ENCODE data around the gene UBAC1. TPM values are rescaled to one million over a fixed set of nuclear protein-coding genes. Genes with fewer than 3 reads are reported as not detected.

The UBAC1 gene, protein sequence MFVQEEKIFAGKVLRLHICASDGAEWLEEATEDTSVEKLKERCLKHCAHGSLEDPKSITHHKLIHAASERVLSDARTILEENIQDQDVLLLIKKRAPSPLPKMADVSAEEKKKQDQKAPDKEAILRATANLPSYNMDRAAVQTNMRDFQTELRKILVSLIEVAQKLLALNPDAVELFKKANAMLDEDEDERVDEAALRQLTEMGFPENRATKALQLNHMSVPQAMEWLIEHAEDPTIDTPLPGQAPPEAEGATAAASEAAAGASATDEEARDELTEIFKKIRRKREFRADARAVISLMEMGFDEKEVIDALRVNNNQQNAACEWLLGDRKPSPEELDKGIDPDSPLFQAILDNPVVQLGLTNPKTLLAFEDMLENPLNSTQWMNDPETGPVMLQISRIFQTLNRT
- total RNA-seq (10 to 100 TPM; 64.0 to 88.7 (median 76.2) TPM), polyA plus RNA-seq (83.3 TPM)
- long read RNA-seq, donor 1, transcript UBAC1-201 (10 exons, 1,867 nt): major isoform, 282 of 326 reads
- long read RNA-seq, donor 1, partial matches to known transcripts: 16 of 326 reads
- long read RNA-seq, donor 1, other reads (novel, unspliced or antisense): 26 of 326 reads
- long read RNA-seq, donor 2, transcript UBAC1-201 (10 exons, 1,867 nt): major isoform, 170 of 193 reads
- long read RNA-seq, donor 2, partial matches to known transcripts: 7 of 193 reads
- long read RNA-seq, donor 2, other reads (novel, unspliced or antisense): 16 of 193 reads
- long read RNA-seq, donor 3, transcript UBAC1-201 (10 exons, 1,867 nt): major isoform, 385 of 441 reads
- long read RNA-seq, donor 3, partial matches to known transcripts: 19 of 441 reads
- long read RNA-seq, donor 3, other reads (novel, unspliced or antisense): 37 of 441 reads
- long read RNA-seq, donor 4, transcript UBAC1-201 (10 exons, 1,867 nt): major isoform, 149 of 171 reads
- long read RNA-seq, donor 4, partial matches to known transcripts: 10 of 171 reads
- long read RNA-seq, donor 4, other reads (novel, unspliced or antisense): 12 of 171 reads

GRCh38 chr9:135961277-135961715 is at the start of gene UBAC1:
Gene UBAC1 (minus strand): TSS chr9:135961373. CDS start chr9:135961162, 211 bp downstream.
- H3K27ac ChIP-seq (ENCODE audit: low read length): peak within 1 kb of the TSS; percentile 98
- no peaks in the 10 kb centered on the region for H3K9me3 ChIP-seq (ENCODE audit: control insufficient read depth, low read length)
- no peaks in the 10 kb centered on the region for H3K4me1 ChIP-seq (ENCODE audit: control insufficient read depth, insufficient read depth, low read length)
- peak; percentile 93 to 94 for ATAC-seq
- intact Hi-C loops (cut with DNase I): loop anchor here in 1 of 4 donors (10.0 kb wide), 2 partner anchors 96 to 324 kb away; no protein-coding TSS in a partner anchor
- WGBS: under 1% methylated on average over 53 of the region's 53 CpGs
- peak; percentile 97 to 99 (median 99) for DNase-seq
- no peaks in the 10 kb centered on the region for H3K27me3 ChIP-seq (ENCODE audit: control insufficient read depth, insufficient read depth)
- H3K4me3 ChIP-seq (ENCODE audit: low read length): peak within 1 kb of the TSS; percentile 96

DNA sequence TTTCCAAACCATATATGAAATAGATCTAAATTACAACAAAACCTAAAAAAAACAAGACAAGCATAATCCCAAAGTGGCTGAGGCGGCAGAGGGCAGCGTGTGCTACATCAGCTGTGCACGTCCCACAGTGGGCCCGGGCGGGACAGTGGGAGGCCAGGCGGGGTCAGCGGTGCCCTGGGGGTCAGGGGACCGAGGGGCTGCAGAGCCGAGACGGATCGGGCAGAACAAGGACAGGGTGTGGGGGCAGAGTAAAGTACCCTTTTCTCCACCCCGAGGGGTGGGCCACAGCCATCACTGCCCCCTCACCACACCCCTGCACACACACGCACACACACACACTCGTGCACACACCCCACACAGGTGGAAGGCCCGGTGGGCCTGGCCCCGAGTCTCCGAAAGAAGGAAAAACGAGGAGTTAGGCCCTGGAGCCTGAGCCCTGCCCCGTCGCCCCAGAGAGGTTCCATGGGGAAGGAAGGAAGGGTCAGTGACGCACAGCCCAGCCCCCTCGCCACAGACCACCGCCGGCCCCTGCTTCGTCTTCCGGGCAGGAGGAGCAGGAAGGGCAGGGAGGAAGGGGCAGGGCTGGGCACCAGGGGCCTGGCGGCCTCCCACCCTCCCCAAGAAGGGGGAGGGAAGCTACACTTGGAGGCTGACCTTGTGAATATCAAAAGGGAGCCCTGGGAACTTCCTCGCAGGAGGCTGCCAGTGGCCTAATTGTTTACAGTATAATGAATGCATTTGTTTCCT is 49.6 kb upstream of the UBAC1 start:
- H3K27me3 ChIP-seq (ENCODE audit: control insufficient read depth, insufficient read depth): no peaks in the 10 kb centered on the region
- H3K9me3 ChIP-seq (ENCODE audit: control insufficient read depth, low read length): no peaks in the 10 kb centered on the region
- H3K4me1 ChIP-seq (ENCODE audit: control insufficient read depth, insufficient read depth, low read length): peaks cover 5% of the 10 kb centered on the region
- peak overlapping the region; percentile 48 for H3K27ac ChIP-seq (ENCODE audit: low read length)
- H3K4me3 ChIP-seq (ENCODE audit: low read length): no peak overlapping the region
- peak; percentile 54 to 80 (median 73) for DNase-seq
- intact Hi-C loops (cut with DNase I): loop anchor here in 1 of 4 donors (10.0 kb wide), 1 partner anchor 74 kb away; no protein-coding TSS in a partner anchor
- 67% methylated on average over 28 of the region's 28 CpGs for WGBS
- ATAC-seq: peak; percentile 9 to 48

- no peak overlapping the region for H3K27ac ChIP-seq (ENCODE audit: low read length)
- no peaks in the 10 kb centered on the region for H3K9me3 ChIP-seq (ENCODE audit: control insufficient read depth, low read length)
- peaks cover 5% of the 10 kb centered on the region for H3K4me1 ChIP-seq (ENCODE audit: control insufficient read depth, insufficient read depth, low read length)
- no peak overlapping the region for H3K4me3 ChIP-seq (ENCODE audit: low read length)
- no peak for ATAC-seq
- intact Hi-C loops (cut with DNase I): loop anchor here in 1 of 4 donors (10.0 kb wide), 1 partner anchor 75 kb away; no protein-coding TSS in a partner anchor
- WGBS: 95% methylated on average over 17 of the region's 17 CpGs
- DNase-seq: peak; percentile 15 to 63 (median 57)
- H3K27me3 ChIP-seq (ENCODE audit: control insufficient read depth, insufficient read depth): no peaks in the 10 kb centered on the region
These were observed 49.0 kb upstream of the UBAC1 start for GRCh38 chr9:136010176-136010575.

DNA sequence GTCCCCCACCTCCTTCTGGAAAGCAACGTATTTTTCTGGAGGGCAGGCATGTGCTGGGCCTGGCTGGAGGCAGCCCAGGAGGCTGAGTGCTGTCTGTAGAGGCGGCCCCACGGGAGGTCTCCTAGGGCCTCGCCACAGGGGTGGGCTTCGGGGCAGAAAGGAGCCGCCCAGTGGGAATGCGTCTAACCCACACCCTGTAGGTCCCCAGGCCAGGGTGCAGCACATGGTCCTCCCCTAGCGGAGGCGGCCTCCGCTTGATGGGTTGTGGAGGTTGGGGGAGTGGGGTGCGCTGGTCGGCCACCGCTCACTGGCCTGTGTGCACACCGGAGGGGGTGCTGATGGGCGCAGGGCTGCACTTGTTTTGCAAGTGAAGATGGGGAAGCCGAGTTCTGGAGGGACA is 48.3 kb upstream of the UBAC1 start:
- WGBS: 89% methylated on average over 16 of the region's 16 CpGs
- no peak overlapping the region for H3K27ac ChIP-seq (ENCODE audit: low read length)
- H3K9me3 ChIP-seq (ENCODE audit: control insufficient read depth, low read length): no peaks in the 10 kb centered on the region
- H3K4me3 ChIP-seq (ENCODE audit: low read length): no peak overlapping the region
- H3K27me3 ChIP-seq (ENCODE audit: control insufficient read depth, insufficient read depth): no peaks in the 10 kb centered on the region
- DNase-seq: peak; percentile 19 to 63 (median 45)
- intact Hi-C loops (cut with DNase I): no loop called here
- H3K4me1 ChIP-seq (ENCODE audit: control insufficient read depth, insufficient read depth, low read length): peaks cover 5% of the 10 kb centered on the region
- ATAC-seq: no peak

GRCh38 chr9:136008693-136008997 is 47.5 kb upstream of the UBAC1 start:
- intact Hi-C loops (cut with DNase I): no loop called here
- H3K4me1 ChIP-seq (ENCODE audit: control insufficient read depth, insufficient read depth, low read length): peaks cover 5% of the 10 kb centered on the region
- ATAC-seq: no peak
- peak in 2 of 3 donors; percentile 45 to 54 for DNase-seq
- 80% methylated on average over 21 of the region's 21 CpGs for WGBS
- no peaks in the 10 kb centered on the region for H3K27me3 ChIP-seq (ENCODE audit: control insufficient read depth, insufficient read depth)
- no peak overlapping the region for H3K4me3 ChIP-seq (ENCODE audit: low read length)
- no peaks in the 10 kb centered on the region for H3K9me3 ChIP-seq (ENCODE audit: control insufficient read depth, low read length)
- H3K27ac ChIP-seq (ENCODE audit: low read length): no peak overlapping the region

DNA sequence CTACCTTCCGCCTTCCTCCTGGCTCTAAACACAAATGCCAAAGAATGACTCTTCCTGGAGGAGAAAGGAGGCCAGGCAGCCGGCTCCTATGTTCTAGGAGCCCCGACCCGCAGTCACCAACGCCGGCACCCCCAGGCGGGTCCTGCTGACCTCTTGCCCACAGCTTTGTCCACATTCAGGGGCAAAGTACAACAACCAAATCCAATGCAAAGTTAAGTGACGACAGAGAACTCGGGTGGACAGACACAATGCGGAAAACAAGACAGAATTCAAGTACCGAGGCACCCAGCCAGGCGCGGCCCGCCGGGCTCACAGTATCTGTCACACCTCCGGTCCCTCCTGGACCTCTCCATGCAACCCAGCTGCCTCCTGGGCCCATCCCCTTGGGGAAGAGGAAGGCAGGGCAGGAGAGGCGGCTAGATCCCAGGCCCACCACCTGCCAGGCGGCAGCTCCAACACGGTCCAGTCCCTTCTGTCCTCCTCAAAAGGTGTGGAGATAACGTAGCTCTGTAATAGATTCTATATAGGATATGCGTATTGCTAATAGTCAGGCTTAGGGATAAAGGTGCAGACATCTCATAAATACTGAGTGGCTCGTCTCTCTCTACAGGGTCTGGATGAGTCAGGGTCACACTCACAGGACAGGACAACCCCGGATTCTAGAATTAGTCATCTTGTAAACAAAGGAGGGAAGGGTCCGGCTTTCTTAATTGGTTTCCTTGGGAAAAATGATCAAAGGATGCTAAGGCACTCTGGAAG is 46.9 kb upstream of the UBAC1 start:
- 69% methylated on average over 24 of the region's 24 CpGs for WGBS
- DNase-seq: peak in 2 of 3 donors; percentile 57 to 59
- no peak for ATAC-seq
- Histone ChIP-seq H3K9me3 (ENCODE audit: control insufficient read depth, low read length) (no peaks in the 10 kb centered on the region), H3K27me3 (ENCODE audit: control insufficient read depth, insufficient read depth) (no peaks in the 10 kb centered on the region), H3K4me3 (ENCODE audit: low read length) (no peak overlapping the region), H3K27ac (ENCODE audit: low read length) (no peak overlapping the region), H3K4me1 (ENCODE audit: control insufficient read depth, insufficient read depth, low read length) (peaks cover 7% of the 10 kb centered on the region)
- intact Hi-C loops (cut with DNase I): no loop called here

DNA sequence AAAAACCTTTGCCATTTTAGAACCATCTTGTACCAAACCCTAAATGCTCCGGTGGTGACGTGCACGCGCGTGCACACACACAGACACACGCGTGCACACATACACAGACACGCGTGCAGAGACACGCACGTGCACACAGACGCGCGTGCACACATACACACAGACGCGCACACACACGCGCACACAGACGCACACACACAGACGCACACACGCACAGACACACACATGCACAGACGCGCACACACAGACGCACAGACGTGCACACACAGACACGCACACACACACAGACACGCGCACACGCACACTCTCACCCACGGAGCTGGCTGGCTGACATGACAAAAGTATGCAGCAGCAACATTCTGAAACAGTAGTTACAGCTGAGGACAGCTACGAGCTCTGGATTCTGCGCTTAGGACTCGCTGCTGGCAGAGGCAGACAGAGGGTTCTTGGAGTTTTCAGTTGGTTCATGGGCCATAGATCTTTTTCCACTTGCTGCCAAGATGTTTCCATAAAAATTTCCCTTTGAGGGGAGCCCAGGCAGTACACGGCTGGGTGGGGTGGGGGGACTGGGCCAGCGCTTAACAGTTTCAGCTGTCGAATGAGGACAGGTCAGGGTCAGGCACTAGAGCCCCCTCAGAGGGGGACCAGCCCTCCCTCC is 46.2 kb upstream of the UBAC1 start:
- Histone ChIP-seq H3K4me3 (ENCODE audit: low read length) (no peak overlapping the region), H3K9me3 (ENCODE audit: control insufficient read depth, low read length) (no peaks in the 10 kb centered on the region), H3K4me1 (ENCODE audit: control insufficient read depth, insufficient read depth, low read length) (peaks cover 7% of the 10 kb centered on the region), H3K27ac (ENCODE audit: low read length) (no peak overlapping the region), H3K27me3 (ENCODE audit: control insufficient read depth, insufficient read depth) (no peaks in the 10 kb centered on the region)
- ATAC-seq (no peak), DNase-seq (peak in 2 of 3 donors; percentile 34 to 41)
- 80% methylated on average over 36 of the region's 36 CpGs for WGBS
- intact Hi-C loops (cut with DNase I): no loop called here

GRCh38 chr9:136006169-136006568 is 45.0 kb upstream of the UBAC1 start:
- DNase-seq (peak in 2 of 3 donors; percentile 38 to 57), ATAC-seq (no peak)
- intact Hi-C loops (cut with DNase I): no loop called here
- H3K27ac ChIP-seq (ENCODE audit: low read length): no peak overlapping the region
- no peaks in the 10 kb centered on the region for H3K9me3 ChIP-seq (ENCODE audit: control insufficient read depth, low read length)
- H3K27me3 ChIP-seq (ENCODE audit: control insufficient read depth, insufficient read depth): no peaks in the 10 kb centered on the region
- no peak overlapping the region for H3K4me3 ChIP-seq (ENCODE audit: low read length)
- 91% methylated on average over 7 of the region's 7 CpGs for WGBS
- H3K4me1 ChIP-seq (ENCODE audit: control insufficient read depth, insufficient read depth, low read length): peaks cover 2% of the 10 kb centered on the region

DNA sequence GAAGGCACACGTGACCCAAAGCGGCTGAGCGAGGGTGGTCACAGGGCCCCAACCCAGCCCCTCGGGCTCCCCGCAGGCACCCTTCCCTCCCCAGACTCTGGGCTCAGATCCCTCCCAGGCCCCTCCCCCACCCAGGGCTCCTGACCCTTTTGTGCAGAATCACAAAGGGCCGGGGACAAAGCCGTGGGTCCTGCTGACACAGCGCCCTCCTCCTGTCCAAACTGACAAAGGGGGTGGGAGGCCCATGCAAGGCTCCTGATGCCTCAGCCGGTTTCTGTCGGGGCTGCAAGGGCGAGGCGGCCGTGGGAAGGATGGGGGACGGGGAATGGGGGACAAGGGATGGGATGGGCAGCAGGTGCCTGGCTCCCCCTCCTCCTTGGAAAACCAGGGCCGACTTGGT is 43.5 kb upstream of the UBAC1 start:
- peaks cover 2% of the 10 kb centered on the region for H3K4me1 ChIP-seq (ENCODE audit: control insufficient read depth, insufficient read depth, low read length)

More for the DNA sequence above, 43.5 kb upstream of the UBAC1 start:
- Histone ChIP-seq H3K4me3 (ENCODE audit: low read length) (no peak overlapping the region), H3K9me3 (ENCODE audit: control insufficient read depth, low read length) (no peaks in the 10 kb centered on the region), H3K27me3 (ENCODE audit: control insufficient read depth, insufficient read depth) (no peaks in the 10 kb centered on the region), H3K27ac (ENCODE audit: low read length) (no peak overlapping the region)
- intact Hi-C loops (cut with DNase I): no loop called here
- DNase-seq (peak in 1 of 3 donors; percentile 50), ATAC-seq (no peak)
- 89% methylated on average over 15 of the region's 15 CpGs for WGBS
